K562 (cell line): ENCODE measurements around the gene DNMBP. TPM values are rescaled to one million over a fixed set of nuclear protein-coding genes. Genes with fewer than 3 reads are reported as not detected.

Source experiments
- ATAC-seq: fragments of 200-7000 bp; cut with Tn5 transposase; 3 replicates; pipeline ENCODE4 v1.9.1; 2020; ENCODE audit warnings: moderate library complexity
- BruUV-seq: library from RNA; stranded (reverse); fragments of 400-500 nt; replicated peaks from 2 replicates; lab custom pipeline; 2021; lab: Mats Ljungman, UMichigan
- CTCF ChIA-PET: fragments of 300-600 bp; formaldehyde crosslinking; extraction: SDS; loops from one replicate; lab custom pipeline; 2021; ENCODE audit warnings: low intra/inter-chr PET ratio; lab: Yijun Ruan, JAX
- POLR2A ChIA-PET: fragments of 300-600, 350-650 bp; sonication (Branson Sonifier 250); formaldehyde crosslinking; extraction: SDS; loops from one replicate; lab custom pipeline; 2021; ENCODE audit warnings: antibody characterized with exemption, inconsistent platforms; lab: Yijun Ruan, JAX
- DNase-seq, 4 experiments: peaks; one replicate each; pipeline versions ENCODE4 v3.0.0 to v3.0.0-alpha.2; 2011 to 2018; ENCODE audit warnings: low spot score in 3 of 4, mixed read lengths in 3 of 4; ENCODE audit errors: extremely low read depth in 1 of 4
- FAIRE-seq: peaks from 2 replicates; lab custom pipeline; 2011; peaks lifted over from hg19 to GRCh38; lab: Jason Lieb, UNC
- H2AFZ ChIP-seq: 2 replicates; pipeline ENCODE4 v1.6.0; 2011; ENCODE audit warnings: low read depth, low read length, control low read depth, inconsistent platforms
- H3K27ac ChIP-seq: fragments of 200-600 bp; 3 replicates; pipeline ENCODE4 v1.8.0; 2011; ENCODE audit warnings: low read depth, mild to moderate bottlenecking, control low read depth, inconsistent platforms, low read length, moderate library complexity, mixed read lengths; ENCODE audit errors: extremely low read depth
- H3K27me3 ChIP-seq, 2 experiments: fragments of 300-600 bp in 1 of 2; 2 replicates in 1 of 2; 3 replicates in 1 of 2; pipeline versions ENCODE4 v1.6.0 to v1.8.0; 2011; ENCODE audit warnings: inconsistent platforms in 2 of 2, low read length in 2 of 2, mild to moderate bottlenecking in 1 of 2, mixed read lengths in 1 of 2, moderate library complexity in 1 of 2; ENCODE audit not compliant: control insufficient read depth in 2 of 2, insufficient read depth in 2 of 2
- H3K36me3 ChIP-seq: fragments of 300-600 bp; 3 replicates; pipeline ENCODE4 v1.8.0; 2011; ENCODE audit warnings: mild to moderate bottlenecking, low read length, inconsistent platforms; ENCODE audit not compliant: control insufficient read depth, insufficient read depth
- H3K4me1 ChIP-seq, 2 experiments: fragments of 200-600 bp in 1 of 2; replicated peaks in 1 of 2; 2 replicates in 1 of 2; 3 replicates in 1 of 2; pipeline versions ENCODE4 v1.5.1 to v1.8.0; 2011; ENCODE audit warnings: inconsistent platforms in 2 of 2, low read length in 2 of 2, mild to moderate bottlenecking in 1 of 2, mixed read lengths in 1 of 2, moderate library complexity in 1 of 2; ENCODE audit not compliant: control insufficient read depth in 2 of 2, insufficient read depth in 2 of 2
- H3K4me2 ChIP-seq: 2 replicates; pipeline ENCODE4 v1.6.1; 2011; ENCODE audit warnings: low read length, control low read depth, inconsistent platforms, mixed read lengths; ENCODE audit not compliant: insufficient read depth
- H3K4me3 ChIP-seq: fragments of 200-600 bp; sonication (generic), shearing (Covaris generic); 2 replicates; pipeline ENCODE4 v1.5.1; 2016; ENCODE audit warnings: control low read depth, inconsistent platforms
- H3K79me2 ChIP-seq: fragments of 200-600 bp; 3 replicates; pipeline ENCODE4 v1.8.0; 2011; ENCODE audit warnings: low read length, inconsistent platforms; ENCODE audit not compliant: control insufficient read depth, insufficient read depth
- H3K9ac ChIP-seq, 2 experiments: 2 replicates each; pipeline versions ENCODE4 v1.6.0 to v1.6.1; 2011; ENCODE audit warnings: low read depth in 2 of 2, low read length in 2 of 2, control low read depth in 1 of 2, inconsistent platforms in 1 of 2, mild to moderate bottlenecking in 1 of 2, mixed read lengths in 1 of 2; ENCODE audit not compliant: insufficient read depth in 1 of 2
- H3K9me1 ChIP-seq: one replicate; pipeline ENCODE4 v1.6.0; 2011; ENCODE audit warnings: inconsistent platforms, mild to moderate bottlenecking, low read length, moderate library complexity; ENCODE audit not compliant: control insufficient read depth, insufficient read depth
- H3K9me3 ChIP-seq: replicated peaks from 2 replicates; pipeline ENCODE4 v1.5.1; 2011; ENCODE audit warnings: low read depth, low read length, inconsistent platforms; ENCODE audit not compliant: control insufficient read depth, insufficient read depth
- H4K20me1 ChIP-seq: replicated peaks from 2 replicates; pipeline ENCODE4 v1.6.1; 2011; ENCODE audit warnings: low read length, inconsistent platforms, mixed read lengths; ENCODE audit not compliant: control insufficient read depth, insufficient read depth
- BCOR ChIP-seq: fragments of 450-650 bp; IDR thresholded peaks from 2 replicates; pipeline ENCODE4 v1.6.1; 2016
- FOXK2 ChIP-seq, 2 experiments: fragments of 450-650 bp; IDR thresholded peaks in 1 of 2; conservative IDR thresholded peaks in 1 of 2; 2 replicates each; pipeline ENCODE4 v1.6.1; 2016; ENCODE audit warnings: low read depth in 2 of 2, mild to moderate bottlenecking in 1 of 2
- GTF2E2 ChIP-seq: fragments of 200-800 bp; sonication (Bioruptor generic); IDR thresholded peaks from 2 replicates; pipeline ENCODE4 v1.6.1; 2016; ENCODE audit warnings: missing genetic modification characterization, missing compliant biosample characterization
- HNRNPL ChIP-seq: fragments of 200-400 bp; formaldehyde crosslinking; IDR thresholded peaks from 2 replicates; pipeline ENCODE4 v1.6.1; 2017; ENCODE audit warnings: low read depth, mild to moderate bottlenecking, low read length
- HSF4 ChIP-seq: fragments of 250-450 bp; sonication (Bioruptor Pico); IDR thresholded peaks from 2 replicates; pipeline ENCODE4 v2.1.2; 2022; ENCODE audit warnings: mild to moderate bottlenecking, moderate library complexity, borderline replicate concordance
- KDM2B ChIP-seq: fragments of 250-450 bp; sonication (Bioruptor Pico); IDR thresholded peaks from 2 replicates; pipeline ENCODE4 v1.8.0; 2021; ENCODE audit warnings: mild to moderate bottlenecking, moderate library complexity
- MIER1 ChIP-seq: fragments of 450-650 bp; IDR thresholded peaks from 2 replicates; pipeline ENCODE4 v1.6.1; 2016; ENCODE audit warnings: antibody characterized with exemption, mild to moderate bottlenecking, low read depth
- NR3C1 ChIP-seq: sonication (generic); formaldehyde crosslinking; IDR thresholded peaks from 2 replicates; pipeline ENCODE4 v1.8.1; 2022; ENCODE audit warnings: missing genetic modification reagents
- POLR3G ChIP-seq: IDR thresholded peaks from 2 replicates; pipeline ENCODE4 v1.6.1; 2011; ENCODE audit not compliant: insufficient read length, insufficient replicate concordance; ENCODE audit errors: extremely low read depth
- SMC3 ChIP-seq: conservative IDR thresholded peaks from 2 replicates; pipeline ENCODE4 v1.6.1; 2011; ENCODE audit warnings: low read depth, low read length, improper control_type of control experiment; ENCODE audit not compliant: insufficient read depth
- TAF15 ChIP-seq: fragments of 200-400 bp; formaldehyde crosslinking; IDR thresholded peaks from 2 replicates; pipeline ENCODE4 v1.6.1; 2017; ENCODE audit warnings: mild to moderate bottlenecking, low read depth, low read length, moderate library complexity
- TBL1XR1 ChIP-seq, 2 experiments: IDR thresholded peaks; 2 replicates each; pipeline ENCODE4 v1.6.1; 2012; ENCODE audit warnings: improper control_type of control experiment in 2 of 2, low read length in 2 of 2, mild to moderate bottlenecking in 1 of 2
- ZNF239 ChIP-seq: fragments of 250-450 bp; sonication (Bioruptor Pico); IDR thresholded peaks from 2 replicates; pipeline ENCODE4 v1.4.0; 2020; ENCODE audit warnings: mild to moderate bottlenecking
- WGBS: fragments of 100-300 bp; shearing (Covaris generic); methylation state at CpG from one replicate; pipeline ENCODE4 v1.1.6; 2016; ENCODE audit warnings: low coverage, mixed read lengths; ENCODE audit not compliant: insufficient coverage; ENCODE audit errors: missing lambda C conversion rate; 5-methylcytosine and 5-hydroxymethylcytosine counted together
- in situ Hi-C: fragments of 300-500 bp; cut with MboI; formaldehyde crosslinking; loops from 4 replicates; pipeline ENCODE4 v1.15.0; 2018; ENCODE audit warnings: inconsistent platforms, mixed read lengths
- intact Hi-C: fragments of 100-400 bp; cut with micrococcal nuclease; formaldehyde crosslinking; loops from 2 replicates; pipeline ENCODE4 v1.14.2; 2022
- polyA plus RNA-seq, 8 experiments: library from polyadenylated mRNA; depleted of rRNA in 4 of 8; stranded (reverse) in 5 of 8; unstranded in 3 of 8; fragments of >200 nt; fragmentation: Nextera tagmentation in 2 of 8; fragmentation: Illumina TruSeq in 1 of 8; extraction: Ambion mirVana in 2 of 8; extraction: Trizol in 1 of 8; gene quantifications; 2 replicates each; pipeline versions ENCODE4 v1.2.1 to v1.2.3, GENCODE V29; 2011 to 2014; ENCODE audit warnings: inconsistent platforms in 1 of 8, missing spikeins in 1 of 8
- total RNA-seq, 7 experiments: library from RNA; depleted of rRNA in 6 of 7; stranded (reverse); fragments of >200 nt in 6 of 7; fragmentation: Illumina TruSeq in 2 of 7; extraction: Trizol in 2 of 7; gene quantifications; 2 replicates each; pipeline versions ENCODE4 v1.2.1 to v1.2.3, GENCODE V29; 2011 to 2021; ENCODE audit warnings: low replicate concordance in 1 of 7
- TF ChIP-seq, protein P1 (sequence below): fragments of 250-450 bp; sonication (Bioruptor Pico); IDR thresholded peaks from 2 replicates; pipeline ENCODE4 v1.4.0; 2020; ENCODE audit warnings: mild to moderate bottlenecking, moderate library complexity
- TF ChIP-seq, protein P2 (sequence below), 2 experiments: fragments of 450-650 bp; formaldehyde crosslinking in 1 of 2; IDR thresholded peaks; 2 replicates each; pipeline versions ENCODE4 v1.4.0 to v1.6.1; 2014 to 2020; ENCODE audit warnings: mild to moderate bottlenecking in 2 of 2, borderline replicate concordance in 1 of 2, low read depth in 1 of 2

Gene DNMBP
- total and polyA plus RNA-seq, 9 of the 15 experiments (the other 6 are each of a cell fraction or from before 2014, with no cell fraction given), result 0.83 to 3.7 (median 2.2) TPM

GRCh38 chr10:99995713-99996112 is 14.0 kb downstream of the DNMBP start:
- intact Hi-C loops, result no loop called here
- Histone ChIP-seq H3K9me1 (no peaks in the 10 kb centered on the region), H3K9me3 (no peaks in the 10 kb centered on the region), H3K36me3 (no peaks in the 10 kb centered on the region), H3K27ac (no peak overlapping the region), H3K79me2 (no peaks in the 10 kb centered on the region; the same call in 2 of the 3 replicates), H3K9ac (no peak overlapping the region), H3K4me2 (no peak overlapping the region), H3K4me1 (peaks cover 4 to 12% of the 10 kb centered on the region in 2 experiments; a peak in 3 of 5 replicates), H3K4me3 (no peak overlapping the region), H4K20me1 (no peaks in the 10 kb centered on the region), H2AFZ (no peak overlapping the region), H3K27me3 (no peaks in the 10 kb centered on the region)
- ChIA-PET POLR2A (interaction anchor here (1.2 kb wide), 1 partner anchor 11 kb away, joined by 4 read pairs; no protein-coding TSS in a partner anchor), CTCF (no interaction called here)
- 68% methylated on average over 3 of the region's 3 CpGs for WGBS
- ATAC-seq (no peak), FAIRE-seq (no peak), DNase-seq (no peak)
- in situ Hi-C loops, result no loop called here
- no TSS peak for BruUV-seq
- TF ChIP-seq NR3C1 (CRISPR knock-in tag) (no peak), TBL1XR1 (IDR thresholded peaks at IDR 0.05; ENCODE audit: low read length in 2 of 2) (no peak), HSF4 (CRISPR knock-in tag) (no peak), POLR3G (no peak), FOXK2 (conservative IDR thresholded peaks at IDR 0.05 in 1 of 2, IDR thresholded peaks at IDR 0.05 in 1 of 2; ENCODE audit: low read depth in 2 of 2) (no peak), HNRNPL (no peak), BCOR (no peak), MIER1 (no peak), SMC3 (no peak), TAF15 (no peak), GTF2E2 (no peak), KDM2B (no peak), ZNF239 (CRISPR knock-in tag) (no peak)
- TF ChIP-seq, protein P1, sequence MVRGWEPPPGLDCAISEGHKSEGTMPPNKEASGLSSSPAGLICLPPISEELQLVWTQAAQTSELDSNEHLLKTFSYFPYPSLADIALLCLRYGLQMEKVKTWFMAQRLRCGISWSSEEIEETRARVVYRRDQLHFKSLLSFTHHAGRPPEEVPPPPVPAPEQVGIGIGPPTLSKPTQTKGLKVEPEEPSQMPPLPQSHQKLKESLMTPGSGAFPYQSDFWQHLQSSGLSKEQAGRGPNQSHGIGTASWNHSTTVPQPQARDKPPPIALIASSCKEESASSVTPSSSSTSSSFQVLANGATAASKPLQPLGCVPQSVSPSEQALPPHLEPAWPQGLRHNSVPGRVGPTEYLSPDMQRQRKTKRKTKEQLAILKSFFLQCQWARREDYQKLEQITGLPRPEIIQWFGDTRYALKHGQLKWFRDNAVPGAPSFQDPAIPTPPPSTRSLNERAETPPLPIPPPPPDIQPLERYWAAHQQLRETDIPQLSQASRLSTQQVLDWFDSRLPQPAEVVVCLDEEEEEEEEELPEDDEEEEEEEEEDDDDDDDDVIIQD (CRISPR knock-in tag), result no peak
- TF ChIP-seq, protein P2, sequence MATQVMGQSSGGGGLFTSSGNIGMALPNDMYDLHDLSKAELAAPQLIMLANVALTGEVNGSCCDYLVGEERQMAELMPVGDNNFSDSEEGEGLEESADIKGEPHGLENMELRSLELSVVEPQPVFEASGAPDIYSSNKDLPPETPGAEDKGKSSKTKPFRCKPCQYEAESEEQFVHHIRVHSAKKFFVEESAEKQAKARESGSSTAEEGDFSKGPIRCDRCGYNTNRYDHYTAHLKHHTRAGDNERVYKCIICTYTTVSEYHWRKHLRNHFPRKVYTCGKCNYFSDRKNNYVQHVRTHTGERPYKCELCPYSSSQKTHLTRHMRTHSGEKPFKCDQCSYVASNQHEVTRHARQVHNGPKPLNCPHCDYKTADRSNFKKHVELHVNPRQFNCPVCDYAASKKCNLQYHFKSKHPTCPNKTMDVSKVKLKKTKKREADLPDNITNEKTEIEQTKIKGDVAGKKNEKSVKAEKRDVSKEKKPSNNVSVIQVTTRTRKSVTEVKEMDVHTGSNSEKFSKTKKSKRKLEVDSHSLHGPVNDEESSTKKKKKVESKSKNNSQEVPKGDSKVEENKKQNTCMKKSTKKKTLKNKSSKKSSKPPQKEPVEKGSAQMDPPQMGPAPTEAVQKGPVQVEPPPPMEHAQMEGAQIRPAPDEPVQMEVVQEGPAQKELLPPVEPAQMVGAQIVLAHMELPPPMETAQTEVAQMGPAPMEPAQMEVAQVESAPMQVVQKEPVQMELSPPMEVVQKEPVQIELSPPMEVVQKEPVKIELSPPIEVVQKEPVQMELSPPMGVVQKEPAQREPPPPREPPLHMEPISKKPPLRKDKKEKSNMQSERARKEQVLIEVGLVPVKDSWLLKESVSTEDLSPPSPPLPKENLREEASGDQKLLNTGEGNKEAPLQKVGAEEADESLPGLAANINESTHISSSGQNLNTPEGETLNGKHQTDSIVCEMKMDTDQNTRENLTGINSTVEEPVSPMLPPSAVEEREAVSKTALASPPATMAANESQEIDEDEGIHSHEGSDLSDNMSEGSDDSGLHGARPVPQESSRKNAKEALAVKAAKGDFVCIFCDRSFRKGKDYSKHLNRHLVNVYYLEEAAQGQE (IDR thresholded peaks at IDR 0.05; ENCODE audit: borderline replicate concordance), result no peak
- TF ChIP-seq, protein P2 (CRISPR knock-in tag; IDR thresholded peaks at IDR 0.05; ENCODE audit: low read depth), result no peak
